ENCODE data around the gene AUTS2.

AUTS2 gene

GRCh38 chr7:69595415-69595814 is 2.9 kb upstream of the AUTS2 start:
- no peak for TF ChIP-seq CTCF (IDR thresholded peaks at IDR 0.05; ENCODE audit: extremely low read depth, missing control alignments)

DNA sequence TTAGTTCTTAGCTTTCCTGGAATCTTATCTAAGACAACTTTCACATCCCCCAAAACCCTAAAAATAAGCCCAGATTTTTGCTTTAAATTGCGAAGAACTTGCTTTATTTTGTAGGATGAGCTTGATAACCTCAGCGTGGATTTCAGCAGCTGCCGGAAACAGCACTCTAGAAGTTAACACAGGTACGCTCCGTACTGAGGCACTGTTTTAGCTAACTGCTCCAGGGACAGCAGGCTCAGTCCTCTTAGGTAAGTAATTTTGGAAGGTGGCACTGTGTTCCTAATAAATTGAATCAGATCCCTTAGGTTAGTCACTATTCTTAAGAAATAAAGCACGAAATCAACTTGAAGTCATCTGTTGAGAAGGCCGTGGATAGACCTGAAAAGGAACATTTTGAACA is 2.2 kb upstream of the AUTS2 start:
- DNase-seq (ENCODE audit: low spot score): no peak
- TF ChIP-seq CTCF (IDR thresholded peaks at IDR 0.05; ENCODE audit: extremely low read depth, missing control alignments): no peak

More at GRCh38 chr7:69595415-69595814, 2.9 kb upstream of the AUTS2 start:
- no peak for DNase-seq (ENCODE audit: low spot score)

DNA sequence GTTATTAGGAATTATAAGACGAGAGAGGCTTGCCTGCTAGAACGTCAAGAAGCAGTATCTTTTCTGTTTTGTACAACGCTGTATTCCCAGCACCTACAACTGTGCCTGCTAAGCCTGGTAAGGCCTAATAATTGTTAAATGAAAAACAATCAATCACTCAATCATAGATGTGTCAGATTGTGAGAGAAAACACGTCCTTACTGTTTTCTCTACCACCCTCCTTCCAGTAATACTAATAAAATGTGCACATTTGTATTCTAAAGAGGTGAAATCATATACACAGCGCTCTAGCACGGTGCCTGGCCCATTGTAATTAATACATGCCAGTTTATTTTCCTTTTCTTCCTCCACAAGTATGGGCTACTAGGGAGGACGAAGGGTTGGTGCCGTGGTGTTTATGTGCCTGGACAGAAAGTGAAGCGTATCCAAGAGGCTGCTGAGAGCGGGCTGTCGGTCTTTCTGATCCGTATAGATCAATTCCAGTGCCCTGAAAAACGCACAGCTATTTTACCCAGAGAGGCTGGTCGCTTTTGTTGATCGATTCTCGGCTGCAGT is 1.5 kb upstream of the AUTS2 start:
- no peak for TF ChIP-seq CTCF (IDR thresholded peaks at IDR 0.05; ENCODE audit: extremely low read depth, missing control alignments)
- DNase-seq (ENCODE audit: low spot score): peak; percentile 16

GRCh38 chr7:69597278-69598076 is 798 bp upstream of the AUTS2 start:
- peak; percentile 76 for DNase-seq (ENCODE audit: low spot score)
- TF ChIP-seq CTCF (IDR thresholded peaks at IDR 0.05; ENCODE audit: extremely low read depth, missing control alignments): no peak

- no peak for TF ChIP-seq CTCF (IDR thresholded peaks at IDR 0.05; ENCODE audit: extremely low read depth, missing control alignments)
- peak; percentile 67 for DNase-seq (ENCODE audit: low spot score)
Measured at GRCh38 chr7:69598487-69599285, 411 bp downstream of the AUTS2 start.

GRCh38 chr7:69599286-69599954 is 1.1 kb downstream of the AUTS2 start:
- TF ChIP-seq CTCF (IDR thresholded peaks at IDR 0.05; ENCODE audit: extremely low read depth, missing control alignments): no peak
- DNase-seq (ENCODE audit: low spot score): peak; percentile 58
